NCI-H146 treated with DMSO at 0.1 percent for 48 hours (cell line): ENCODE data around the gene GRB10.

Experiments used
- DNase-seq: peaks from one replicate; lab custom pipeline; 2025; ENCODE audit not compliant: unreplicated experiment; lab: John Stamatoyannopoulos, UW

Gene GRB10

DNA sequence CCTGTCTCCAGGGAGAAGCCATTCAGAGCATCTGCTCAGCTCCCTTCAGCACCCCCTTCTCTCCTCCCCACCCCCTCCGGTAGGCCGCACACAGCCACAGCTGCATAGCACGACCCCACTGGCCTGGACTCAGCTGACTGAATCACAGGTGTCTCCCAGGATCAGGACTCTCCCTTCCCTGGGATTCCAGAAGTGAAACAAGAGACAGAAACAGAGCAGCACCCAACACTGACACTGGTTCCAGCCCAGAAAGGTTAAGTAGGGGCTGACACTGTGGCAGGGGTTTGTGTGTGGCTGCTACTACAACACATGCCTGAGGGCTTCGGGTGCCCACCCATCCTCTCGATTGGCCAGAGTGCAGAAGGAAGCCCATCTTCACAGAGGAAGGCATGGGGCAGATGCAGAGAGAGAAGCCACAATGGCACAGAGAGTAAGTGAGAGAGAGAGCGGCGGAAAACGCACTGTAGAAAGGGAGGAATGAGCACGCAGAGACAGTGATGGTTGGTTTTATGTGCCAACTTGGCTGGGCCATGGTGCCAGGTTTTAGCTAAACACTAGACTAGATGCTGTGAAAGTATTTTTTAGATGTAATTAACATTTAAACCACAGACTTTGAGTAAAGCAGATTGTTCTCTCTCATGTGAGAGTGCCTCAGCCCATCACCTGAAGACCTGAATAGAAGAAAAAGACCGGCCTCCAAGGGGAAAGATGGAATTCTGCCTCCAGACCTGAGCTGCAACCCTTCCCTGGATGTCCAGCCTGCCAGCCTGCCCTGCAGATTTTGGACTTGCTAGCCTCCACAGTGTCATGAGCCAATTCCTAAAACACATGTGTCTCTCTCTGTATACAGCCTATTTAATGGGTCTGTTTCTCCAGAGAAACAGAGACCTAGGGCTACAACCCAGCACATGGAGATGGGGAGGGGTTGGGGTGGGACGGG is 107.5 kb downstream of the GRB10 start:
- no peak for DNase-seq

DNA sequence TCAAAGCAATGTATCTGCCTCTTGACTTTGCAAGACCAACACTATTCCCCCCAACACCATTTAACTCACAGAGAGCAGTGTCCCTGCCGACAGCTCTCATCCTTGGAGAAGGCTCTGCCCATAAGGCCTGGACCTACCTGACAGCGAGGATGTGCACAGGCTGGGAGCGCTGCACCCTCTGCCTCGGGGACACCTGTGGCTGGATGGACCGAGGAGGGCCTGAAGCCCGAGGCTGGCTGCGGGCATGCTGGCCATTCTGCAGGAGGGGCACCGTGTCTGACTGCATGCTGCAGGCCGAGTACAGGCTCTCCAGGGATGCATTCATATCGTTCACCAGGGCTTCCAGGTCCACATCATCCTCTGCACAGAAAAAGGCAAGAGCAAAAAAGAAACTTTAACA is 108.4 kb downstream of the GRB10 start:
- no peak for DNase-seq

DNA sequence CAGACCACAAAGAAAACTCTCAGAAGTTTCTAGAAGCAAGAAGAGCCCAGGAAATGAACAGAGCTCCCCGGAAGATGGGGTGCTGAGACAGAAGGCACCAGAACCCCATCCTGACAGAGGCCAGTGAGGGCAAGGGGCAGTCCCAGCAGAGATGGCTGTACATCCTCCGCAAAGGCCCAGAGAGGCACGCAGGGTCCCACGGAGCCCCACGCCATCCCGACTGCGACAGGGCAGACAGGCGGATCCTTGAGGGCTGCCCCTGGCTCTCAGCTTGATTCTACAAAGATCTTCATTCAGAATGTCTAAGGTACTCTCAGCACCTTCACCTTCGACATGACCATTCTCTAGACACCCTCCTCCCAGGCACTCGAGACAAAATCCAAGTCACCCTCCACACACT is 109.6 kb downstream of the GRB10 start:
- DNase-seq, result no peak

DNA sequence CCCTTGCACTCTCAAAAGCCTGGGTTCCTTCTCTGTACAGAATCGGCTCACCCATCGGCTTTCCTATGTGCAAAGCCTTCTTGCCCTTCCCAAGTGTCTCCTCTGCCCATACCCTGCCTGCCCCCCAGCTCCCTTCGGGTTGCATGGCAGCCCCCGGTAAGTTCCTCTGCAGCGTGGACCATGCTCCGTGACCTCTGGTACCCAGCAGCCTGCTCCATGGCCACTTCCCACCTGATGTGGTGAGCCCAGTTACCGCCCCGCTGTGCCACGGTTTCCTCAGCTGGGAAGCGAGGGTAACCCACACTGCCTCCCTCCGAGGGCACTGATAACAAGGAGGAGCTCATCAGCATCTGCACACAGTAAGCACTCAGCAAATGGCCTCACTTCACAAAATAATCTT is 110.7 kb downstream of the GRB10 start:
- no peak for DNase-seq

DNA sequence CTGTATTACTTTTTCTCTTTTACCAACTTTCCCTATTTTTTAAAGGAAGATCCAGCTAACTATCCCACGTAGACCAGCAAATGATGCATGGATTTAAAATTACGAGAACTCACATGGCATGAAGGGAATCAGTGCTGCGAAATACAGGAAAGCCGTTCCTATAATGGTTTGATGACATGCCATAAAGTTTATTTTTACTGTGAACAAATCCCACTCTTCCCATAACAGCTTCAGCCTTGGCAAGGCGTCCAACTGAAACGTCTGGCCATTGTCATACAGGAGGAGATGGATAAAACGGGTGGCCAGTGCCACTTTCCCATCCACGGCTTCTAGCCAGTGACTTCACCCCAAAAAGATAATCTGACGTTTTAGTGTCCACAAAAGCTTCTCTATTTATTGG is 111.3 kb downstream of the GRB10 start:
- no peak for DNase-seq

DNA sequence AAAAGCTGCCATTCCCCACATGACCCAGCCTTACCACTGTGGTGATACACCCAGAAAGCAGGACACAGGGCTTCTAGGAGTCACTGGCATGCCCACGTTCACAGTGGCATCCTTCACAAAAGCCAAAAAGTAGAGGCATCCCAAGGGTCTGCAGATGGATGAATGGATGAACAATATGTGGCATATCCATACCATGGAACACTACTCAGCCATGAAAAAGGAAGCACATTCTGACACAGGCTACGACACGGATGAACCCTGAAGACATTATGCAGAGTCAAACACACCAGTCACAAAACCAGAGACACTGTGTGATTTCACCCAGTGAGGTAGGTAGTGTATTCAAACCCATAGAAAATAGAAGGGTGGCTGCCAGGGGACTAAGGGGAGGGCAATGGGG is 112.8 kb downstream of the GRB10 start:
- no peak for DNase-seq

DNA sequence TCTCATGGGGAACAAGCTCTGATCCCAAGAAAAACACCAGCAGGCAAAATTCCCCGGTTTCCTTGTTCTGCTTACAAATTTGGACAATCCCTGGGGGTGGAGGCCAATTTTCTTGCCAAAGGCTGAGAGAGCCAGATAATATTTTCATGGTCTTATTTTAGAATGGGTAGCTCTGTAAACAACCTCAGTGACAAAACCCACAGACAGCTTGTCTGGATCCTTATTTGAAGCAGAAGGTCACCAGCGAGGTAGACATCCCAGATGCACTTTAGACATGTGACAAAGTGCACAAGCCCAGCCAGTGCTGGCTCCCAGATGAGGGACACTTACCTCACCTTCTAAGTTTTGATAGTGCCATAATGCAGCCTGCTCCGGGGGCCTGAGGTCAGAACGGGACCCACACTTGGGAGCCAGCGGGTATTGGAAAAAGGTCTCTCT is 114.9 kb downstream of the GRB10 start:
- no peak for DNase-seq

DNA sequence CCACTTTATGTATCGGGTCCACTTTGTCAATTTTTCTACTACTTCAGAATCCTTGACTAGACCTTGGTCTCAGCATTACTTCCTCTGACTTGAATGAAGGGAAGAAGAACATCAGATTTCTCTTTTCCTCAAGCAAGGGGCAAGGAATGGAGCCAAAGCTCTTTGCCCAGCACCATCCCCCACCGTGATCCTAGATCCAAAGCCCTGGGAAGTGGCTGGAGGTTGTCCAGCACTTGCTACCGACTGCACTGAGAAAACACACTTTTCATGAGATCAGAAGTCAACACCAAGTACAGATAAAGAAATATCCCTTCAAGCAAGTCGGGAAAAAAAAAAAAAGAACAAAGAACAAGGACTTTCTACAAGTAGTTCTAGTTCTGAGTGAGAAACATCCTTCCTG is 115.4 kb downstream of the GRB10 start:
- DNase-seq, result no peak

DNA sequence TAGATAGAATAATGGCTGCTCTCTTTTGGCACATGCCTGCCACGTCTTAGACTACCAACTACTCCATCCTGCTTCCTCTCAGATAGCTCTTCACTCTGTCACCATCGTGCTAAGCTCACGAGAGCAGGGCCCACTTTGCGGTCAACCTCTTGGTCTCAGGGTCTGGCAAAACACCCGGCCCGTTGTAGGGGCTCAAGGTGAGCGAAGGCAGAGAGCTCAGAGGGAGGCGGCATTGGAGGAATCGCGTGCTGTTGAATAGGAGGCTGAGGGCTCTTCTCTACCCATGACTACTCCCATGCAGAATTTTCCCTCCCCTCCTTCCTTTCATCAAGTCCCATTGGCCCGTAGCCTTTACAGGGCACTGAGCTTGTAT is 116.6 kb downstream of the GRB10 start:
- DNase-seq, result no peak

DNA sequence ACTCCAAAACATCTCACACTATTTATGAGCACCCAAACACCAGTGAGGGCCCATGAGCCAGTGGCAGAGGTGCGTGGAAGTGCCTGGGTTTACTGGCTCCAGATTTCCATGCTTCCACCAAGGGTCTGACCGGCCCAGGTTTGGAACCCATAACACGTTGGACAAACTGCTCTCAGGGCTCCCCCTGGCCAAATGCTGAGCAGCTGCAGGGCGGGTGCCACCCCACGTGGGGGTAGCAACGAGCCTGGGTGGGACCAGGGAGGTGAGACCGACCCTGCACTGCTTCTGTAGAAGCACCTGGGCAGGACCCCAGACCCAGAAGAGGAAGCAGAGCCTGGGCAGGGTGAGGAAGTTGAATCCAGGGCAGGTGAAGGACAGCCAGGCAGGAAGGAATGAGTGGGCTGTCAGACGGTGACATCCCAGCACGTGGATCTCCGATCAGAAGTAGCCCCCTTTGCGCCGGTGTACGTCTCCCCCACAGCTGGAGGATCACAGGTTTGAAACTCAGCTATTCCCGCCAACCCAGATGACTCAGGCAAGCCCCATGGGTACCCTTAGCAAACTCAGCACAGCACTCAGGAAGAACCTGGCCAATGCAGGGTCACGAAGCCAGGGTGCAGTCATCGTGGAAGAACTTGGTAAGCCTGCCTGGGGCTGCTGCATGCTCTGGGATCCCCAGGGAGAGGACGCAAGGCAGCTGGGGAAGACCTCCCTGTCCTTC is 117.1 kb downstream of the GRB10 start:
- no peak for DNase-seq

DNA sequence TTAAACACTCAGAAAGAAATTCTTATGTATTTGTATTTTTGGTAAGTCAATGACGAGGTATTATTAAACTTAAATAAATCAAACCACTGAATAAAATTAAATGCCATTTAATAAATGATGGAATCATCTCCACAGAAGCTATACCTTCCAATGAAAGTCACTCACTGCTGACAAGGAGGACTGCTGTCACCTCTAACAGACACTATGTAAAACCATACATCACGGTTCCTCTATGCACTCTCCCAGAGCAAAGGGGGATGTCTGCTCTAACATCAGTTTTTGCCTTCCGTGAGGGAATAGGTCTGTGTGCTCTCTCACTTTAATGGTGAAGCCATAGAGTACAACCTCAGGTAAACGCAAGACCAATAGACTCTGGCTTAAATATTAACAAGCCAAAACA is 117.8 kb downstream of the GRB10 start:
- DNase-seq, result no peak

DNA sequence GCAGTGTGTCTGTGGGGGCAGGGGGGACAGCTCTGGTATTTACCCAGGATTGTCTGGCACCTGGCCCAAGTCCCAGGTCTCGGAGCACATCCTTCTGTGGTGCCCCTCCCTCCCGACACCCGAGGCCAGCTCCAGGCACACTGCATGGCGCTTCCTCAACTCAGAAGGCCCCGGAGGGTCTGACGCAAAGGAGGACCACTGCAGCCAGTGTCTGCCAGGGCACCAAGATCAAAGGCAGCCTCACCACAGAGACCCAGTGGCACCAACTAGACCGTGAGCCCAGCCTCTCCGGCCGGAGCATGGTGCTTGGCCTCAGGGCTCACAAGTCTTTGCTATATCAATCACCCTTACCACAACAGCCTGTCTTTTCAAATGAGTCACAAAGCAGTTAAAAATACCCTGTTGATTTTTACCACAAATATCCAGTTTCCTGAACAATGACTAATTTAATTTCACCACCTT is 118.2 kb downstream of the GRB10 start:
- no peak for DNase-seq

DNA sequence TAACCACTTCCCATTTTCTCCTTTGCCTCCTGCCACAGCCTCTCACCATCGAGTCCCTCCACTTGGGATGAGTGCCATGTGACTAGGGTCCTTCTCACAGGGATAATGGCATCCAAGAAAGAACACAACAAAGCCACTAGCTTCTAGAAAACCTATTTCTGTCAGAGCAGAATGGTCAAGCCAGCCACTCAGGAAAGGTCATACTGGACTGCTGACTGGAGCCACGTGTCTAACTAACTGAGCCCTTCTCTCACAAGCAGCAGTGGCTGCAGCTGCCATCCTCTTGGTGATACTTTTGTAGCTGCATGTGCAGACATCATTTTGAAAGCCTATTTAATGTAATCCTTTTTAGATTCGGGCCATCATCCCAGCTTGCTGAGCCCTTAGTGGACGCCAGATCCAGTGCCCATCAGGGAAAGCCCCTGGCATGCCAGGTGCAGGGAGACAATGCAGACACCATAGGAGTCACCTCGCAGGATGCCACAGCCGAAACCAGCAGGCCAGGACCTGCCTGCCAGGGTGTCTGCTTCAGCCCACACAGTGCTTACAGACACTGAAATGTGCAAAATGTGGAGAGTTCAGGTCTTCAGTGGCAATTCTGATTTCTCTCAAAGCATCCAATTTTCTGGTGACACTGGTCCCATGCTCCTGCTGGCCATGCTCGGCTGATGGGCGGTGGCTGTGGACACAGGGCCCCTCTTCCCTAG is 119.1 kb downstream of the GRB10 start:
- no peak for DNase-seq

DNA sequence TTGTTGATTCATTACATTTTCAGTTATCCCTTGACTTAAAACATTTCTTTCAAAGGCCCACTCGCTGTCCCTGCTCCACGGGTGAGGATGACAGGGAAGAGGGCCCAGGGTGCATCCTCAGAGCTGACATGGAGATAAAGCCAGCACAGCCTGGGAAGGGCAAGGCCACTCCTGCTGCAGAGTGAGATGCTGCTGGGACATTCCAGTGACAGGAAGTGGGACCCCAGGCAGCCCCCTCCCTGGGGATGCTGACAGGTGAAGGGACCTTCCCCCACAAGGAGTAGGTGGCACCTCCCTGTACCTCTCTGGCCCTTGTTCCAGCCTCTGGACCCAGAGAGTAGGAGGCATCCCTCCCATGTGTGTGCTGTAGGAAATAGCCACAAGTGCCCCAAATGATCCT is 119.7 kb downstream of the GRB10 start:
- DNase-seq, result no peak

DNA sequence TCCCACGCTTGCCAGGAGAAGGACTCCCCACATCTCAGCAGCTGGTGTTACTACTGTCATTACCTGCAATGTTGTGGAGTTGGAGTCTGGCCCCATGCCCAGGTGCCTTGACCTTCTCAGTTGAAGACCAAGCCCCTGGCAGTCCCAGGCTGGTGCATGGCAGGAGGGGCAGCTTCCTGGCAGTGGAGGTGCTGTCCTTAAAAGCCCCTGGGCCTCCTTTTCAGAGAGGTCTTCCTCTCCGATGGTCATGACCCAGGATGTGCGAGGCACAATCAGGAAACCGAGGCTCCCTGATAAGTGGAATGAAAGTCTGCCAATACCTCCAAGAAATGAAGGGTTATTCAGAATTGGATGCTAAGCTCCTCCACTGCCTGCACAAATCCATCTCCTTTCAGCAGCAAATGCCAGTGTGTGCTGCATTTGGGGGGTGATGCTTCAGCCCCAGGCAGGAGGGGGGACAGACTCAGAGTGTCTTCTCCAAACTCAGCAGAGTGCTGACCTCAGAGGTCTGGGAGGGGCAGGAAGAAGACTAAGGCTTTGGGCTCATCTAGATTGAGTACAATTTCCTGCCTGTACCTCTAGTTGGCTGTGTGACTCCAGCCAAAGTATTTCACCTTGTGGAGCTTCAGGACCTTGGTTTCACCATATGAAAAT is 120.5 kb downstream of the GRB10 start:
- no peak for DNase-seq

DNA sequence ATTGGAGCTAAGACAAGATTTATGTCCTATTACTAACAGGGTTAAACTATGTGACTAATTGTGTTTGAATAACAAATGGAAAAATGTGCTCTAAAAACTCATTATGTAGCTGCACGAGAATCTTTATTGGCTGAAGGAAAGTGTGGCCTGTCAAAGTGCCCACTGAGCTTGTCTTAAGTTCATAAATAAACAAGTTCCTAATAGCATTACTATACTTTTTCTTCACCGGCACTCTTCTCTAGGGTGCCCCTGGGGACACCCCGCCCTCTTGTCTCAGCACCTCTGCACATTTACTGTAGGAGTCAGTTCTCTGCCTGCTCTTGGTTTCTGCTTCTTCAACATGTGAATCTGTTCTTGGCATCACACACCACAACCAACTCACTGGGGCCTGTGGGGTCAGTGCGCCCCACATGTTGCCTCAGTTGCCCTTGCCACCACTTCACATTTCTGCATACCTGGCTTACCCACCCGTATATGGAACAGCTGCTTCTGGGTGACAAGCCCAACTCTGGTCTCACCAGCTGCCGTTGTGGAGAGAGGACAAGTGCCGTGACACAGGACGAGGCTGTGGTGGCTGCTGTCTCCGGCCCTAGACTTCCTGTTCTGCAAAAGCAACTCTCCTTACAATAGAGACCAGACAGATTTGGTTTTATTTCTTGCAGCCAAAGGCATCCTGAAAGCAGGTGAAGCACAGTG is 121.2 kb downstream of the GRB10 start:
- DNase-seq, result no peak

DNA sequence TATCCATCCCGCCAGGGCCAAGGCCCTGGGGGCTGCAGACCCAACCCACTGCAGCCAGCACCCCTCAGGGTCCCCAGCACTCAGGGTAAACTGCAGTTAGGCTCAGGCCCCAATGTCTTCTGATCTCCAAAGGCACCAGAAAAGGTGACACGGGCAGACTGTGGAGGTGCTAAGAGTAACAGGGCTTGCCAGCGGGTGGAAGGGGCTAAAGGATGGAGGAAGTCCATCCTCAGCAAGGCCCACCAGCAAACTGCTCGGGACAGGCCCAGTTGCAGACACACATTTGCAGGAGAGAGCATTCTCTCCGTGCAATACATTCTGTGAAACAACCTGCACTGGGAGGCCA is 121.9 kb downstream of the GRB10 start:
- no peak for DNase-seq

DNA sequence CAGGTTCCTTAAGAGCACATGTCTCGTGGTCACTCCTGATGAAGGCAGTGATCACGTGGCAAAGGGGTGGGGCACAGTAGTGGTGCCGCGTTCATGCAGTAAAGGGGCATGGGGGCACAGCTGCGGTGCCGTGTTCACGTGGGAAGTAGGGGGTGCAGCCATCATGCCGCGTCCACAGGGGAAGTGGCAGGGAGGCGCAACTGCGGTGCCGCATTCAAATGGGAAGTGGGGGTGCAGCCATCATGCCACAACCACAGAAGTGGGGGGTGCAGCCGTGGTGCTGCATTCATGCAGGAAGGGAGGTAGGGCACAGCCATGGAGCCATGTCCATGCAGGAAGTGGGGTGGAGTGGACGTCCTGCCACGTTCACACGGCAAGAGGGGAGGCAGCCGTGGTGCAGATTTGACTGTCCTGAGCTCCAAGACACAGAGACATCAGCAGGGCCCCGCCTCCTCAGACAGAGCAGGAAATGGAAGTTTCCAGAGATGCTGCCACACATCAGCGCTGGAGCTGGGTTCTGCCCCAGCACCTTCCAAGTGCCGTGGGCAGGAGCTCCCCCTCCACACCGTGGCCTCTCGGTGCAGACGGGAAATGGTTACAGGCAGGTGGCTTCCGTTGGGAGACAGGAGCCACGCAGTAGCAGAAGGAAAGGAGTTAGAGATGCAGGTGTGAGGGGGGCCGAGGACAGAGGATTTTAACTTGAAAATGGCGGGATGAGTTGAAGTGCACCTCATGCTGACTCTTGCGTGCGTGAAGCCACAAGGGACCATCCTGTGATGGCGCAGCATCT is 122.5 kb downstream of the GRB10 start:
- DNase-seq, result no peak

DNA sequence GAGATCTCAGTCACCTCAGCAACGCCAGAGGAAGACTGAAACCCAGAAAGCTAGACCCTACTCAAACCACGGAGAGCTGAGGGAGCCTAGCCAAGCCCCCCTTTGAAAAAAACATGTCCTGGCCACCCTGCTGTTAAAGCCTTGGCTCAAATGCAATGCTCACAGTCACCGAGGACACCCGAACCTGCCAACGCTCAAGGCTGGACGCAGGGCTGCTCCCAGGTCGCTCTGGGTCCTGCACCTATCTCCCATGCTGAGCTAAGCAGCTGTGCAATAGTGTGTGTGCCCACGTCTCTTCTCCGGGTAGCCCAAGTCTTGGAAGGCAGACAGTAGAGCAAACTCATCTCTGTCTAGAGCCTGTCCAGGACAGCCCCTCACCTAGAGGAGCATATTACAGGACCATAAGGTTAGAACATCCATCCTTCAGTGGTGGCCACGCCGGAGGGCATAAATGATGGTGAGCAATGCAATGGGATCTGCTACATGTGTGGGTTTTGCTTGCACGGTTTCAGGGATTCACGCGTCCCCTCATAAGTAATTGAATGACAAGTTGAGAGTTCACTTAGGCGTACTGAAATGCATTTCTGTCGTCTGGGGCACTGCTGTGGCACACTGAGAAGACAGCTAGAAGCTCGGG is 123.2 kb downstream of the GRB10 start:
- no peak for DNase-seq
